GM12873 (cell line): ENCODE measurements around the gene MS4A6E.

Source experiments
- TF ChIP-seq, protein P1 (sequence below): IDR thresholded peaks from 2 replicates; pipeline ENCODE4 v1.5.1; 2012; ENCODE audit warnings: low read depth, mild to moderate bottlenecking, moderate library complexity, low read length, control low read depth; ENCODE audit not compliant: insufficient read depth; ENCODE audit errors: missing control alignments

The MS4A6E gene

DNA sequence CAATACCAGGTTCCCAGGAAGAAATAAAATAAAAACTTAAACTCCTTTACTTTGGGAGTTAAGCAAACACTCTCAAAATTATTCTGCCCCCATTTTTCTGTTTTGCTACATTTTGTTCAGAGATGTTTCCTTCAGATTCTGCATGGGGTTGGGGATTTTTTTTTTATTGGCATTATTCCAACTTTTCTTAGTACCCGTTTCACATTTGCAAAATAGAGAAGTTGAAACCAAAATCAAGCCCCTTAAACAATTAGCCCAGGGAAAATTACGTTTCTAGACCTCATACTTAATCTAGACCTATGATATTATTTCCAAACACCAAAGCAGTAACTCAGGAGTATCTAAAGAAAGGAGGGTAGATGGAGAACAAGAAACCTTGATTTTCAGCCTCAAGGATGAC lies 30.7 kb downstream of the MS4A6E start:
- TF ChIP-seq, protein P1, sequence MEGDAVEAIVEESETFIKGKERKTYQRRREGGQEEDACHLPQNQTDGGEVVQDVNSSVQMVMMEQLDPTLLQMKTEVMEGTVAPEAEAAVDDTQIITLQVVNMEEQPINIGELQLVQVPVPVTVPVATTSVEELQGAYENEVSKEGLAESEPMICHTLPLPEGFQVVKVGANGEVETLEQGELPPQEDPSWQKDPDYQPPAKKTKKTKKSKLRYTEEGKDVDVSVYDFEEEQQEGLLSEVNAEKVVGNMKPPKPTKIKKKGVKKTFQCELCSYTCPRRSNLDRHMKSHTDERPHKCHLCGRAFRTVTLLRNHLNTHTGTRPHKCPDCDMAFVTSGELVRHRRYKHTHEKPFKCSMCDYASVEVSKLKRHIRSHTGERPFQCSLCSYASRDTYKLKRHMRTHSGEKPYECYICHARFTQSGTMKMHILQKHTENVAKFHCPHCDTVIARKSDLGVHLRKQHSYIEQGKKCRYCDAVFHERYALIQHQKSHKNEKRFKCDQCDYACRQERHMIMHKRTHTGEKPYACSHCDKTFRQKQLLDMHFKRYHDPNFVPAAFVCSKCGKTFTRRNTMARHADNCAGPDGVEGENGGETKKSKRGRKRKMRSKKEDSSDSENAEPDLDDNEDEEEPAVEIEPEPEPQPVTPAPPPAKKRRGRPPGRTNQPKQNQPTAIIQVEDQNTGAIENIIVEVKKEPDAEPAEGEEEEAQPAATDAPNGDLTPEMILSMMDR, result no peak

DNA sequence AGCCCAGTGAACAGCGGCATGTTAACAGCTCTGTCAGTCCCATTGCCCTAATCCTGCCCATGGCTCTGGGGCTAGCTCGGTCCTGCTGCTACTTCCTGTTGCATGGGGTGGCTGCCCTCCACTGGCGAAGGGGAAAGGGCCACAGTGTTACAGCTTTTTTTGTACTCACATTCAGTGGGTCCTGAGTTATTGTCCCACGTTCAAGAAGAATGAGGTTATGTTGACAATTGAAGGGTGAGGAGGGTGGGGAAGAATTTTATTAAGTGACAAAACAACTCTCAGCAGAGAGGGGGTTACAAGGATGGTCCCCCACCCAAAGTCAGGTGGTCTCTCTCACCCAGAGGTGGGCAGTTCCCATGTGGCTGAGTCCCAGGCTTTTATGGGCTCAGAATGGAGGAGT lies 33.6 kb downstream of the MS4A6E start:
- TF ChIP-seq, protein P1, result no peak

DNA sequence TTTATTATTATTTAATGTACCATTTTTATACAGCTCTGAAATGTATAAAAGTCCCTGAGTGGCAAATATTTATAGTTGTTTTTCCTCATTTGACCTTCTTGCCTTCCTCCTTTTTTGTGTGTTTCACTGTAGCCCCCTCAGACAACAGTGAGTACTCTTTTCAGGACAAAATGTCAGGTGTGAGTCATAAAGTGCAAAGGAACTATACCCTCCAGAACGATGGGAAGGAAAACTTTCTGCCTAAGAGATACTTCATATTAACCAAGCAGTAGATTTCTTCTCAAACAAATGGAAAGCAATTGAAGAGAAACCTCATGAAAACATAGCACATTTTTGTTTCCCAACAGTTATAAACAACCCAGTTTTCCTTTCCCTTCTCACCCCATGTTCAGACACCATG lies 35.2 kb downstream of the MS4A6E start:
- TF ChIP-seq, protein P1, result no peak

DNA sequence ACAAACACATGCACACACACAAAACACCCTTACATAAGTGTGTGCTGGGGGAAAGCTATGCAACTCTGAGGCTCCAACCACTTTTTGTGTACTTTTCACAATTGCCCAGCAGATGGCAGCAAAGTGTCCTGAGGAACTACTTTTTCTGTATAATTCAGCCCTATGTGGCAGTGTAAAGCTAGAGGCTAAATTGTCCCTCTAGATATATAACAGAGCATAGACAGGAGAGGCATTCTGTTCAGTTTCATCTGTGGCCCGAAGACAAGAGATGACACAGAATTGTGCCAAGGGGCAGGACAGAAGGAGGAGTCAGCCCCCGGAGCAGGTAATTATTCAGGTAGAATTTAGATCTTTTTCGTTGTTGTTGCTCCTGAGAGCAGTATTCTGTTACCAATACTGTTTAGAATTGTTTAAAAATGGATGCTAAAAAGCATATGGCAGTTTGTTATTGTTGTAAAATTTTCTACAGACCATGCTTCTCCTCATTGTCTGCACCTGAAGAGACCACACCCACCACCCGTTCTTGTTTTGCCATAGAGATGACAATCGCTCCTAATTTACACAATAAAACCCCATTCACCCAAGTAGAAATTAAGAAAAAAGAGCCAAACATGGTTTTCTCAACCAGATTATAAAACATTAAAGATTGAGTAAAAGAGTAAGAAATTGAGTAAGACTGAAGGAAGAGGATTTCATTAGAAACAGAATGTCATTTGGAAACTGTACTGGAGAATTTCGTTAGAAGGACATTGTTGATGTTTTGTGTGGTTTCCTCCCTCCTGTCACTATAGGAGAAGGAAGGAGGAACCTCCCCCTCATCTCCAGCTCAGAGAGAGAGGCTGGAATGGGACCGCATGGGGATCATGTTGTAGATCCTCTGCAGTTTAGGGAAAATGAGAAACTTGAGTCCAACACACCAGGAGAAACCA lies 36.8 kb downstream of the MS4A6E start:
- TF ChIP-seq, protein P1, result peak; percentile 66

DNA sequence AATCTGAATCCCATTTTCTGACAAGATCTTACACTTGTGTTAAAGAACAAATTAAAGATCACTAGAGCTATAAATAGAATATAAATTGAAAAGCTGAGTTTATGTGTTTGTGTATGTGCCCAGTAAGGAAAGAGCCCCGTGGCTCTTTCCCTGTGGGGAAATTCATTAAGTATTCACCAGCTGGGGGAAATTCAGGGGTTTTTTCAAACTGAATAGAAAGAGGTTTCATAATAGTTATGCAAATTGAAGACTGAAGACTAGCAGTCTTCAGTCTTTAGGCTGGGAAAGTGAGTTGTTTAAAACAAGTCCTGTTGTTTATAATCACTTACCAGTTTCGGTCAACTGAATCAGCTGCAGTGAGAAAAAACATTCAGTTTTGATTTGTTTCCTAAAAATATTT lies 40.0 kb downstream of the MS4A6E start:
- TF ChIP-seq, protein P1, result no peak

DNA sequence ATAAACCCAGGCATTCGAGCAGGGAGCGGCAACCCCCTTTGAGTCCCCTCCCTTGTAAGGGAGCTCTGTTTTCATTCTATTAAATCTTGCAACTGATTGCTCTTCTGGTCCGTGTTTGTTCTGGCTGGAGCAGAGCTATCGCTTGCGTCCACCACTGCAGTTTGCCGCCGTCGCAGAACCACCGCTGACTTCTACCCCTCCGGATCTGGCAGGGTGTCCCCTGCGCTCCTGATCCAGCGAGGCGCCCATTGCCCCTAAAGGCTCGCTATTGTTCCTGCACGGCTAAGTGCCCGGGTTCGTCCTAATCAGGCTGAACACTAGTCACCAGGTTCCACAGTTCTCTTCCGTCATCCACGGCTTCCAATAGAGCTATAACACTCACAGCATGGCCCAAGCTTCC lies 40.8 kb downstream of the MS4A6E start:
- TF ChIP-seq, protein P1, result no peak

DNA sequence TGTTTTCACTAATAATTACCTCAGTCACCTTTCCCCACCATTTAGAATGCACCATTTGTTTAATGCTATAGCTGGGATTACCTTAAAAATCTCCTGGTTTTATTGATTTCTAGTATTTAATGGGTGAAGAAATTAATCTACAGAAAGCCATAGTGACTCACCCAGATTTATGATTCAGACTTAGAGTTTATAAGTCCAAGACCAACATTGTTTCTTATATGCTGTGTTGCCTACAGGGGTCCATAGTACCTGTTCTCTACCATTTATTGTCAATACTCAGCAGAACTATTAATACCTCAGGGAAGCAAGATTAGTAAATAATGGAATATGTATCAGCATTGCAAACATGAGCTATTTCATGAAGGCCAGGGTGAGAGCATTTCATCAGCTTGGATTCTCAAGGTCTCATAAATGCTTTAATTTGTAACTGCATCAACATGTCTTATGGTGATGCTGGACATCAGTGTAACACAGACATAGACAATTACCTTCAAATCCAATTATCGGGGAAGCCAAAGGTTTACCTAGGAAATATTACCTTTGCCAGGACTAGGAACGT lies 43.3 kb downstream of the MS4A6E start:
- TF ChIP-seq, protein P1, result no peak
